Ishikawa (cell line): Measurements from ENCODE around the gene HEATR3.

Experiments
- CEBPB ChIP-seq: IDR thresholded peaks from 2 replicates; pipeline ENCODE4 v1.6.1; 2012
- EP300 ChIP-seq: IDR thresholded peaks from 2 replicates; pipeline ENCODE4 v1.6.1; 2012; ENCODE audit warnings: borderline replicate concordance
- MAX ChIP-seq: IDR thresholded peaks from 2 replicates; pipeline ENCODE4 v1.6.1; 2012
- NFIC ChIP-seq: IDR thresholded peaks from 2 replicates; pipeline ENCODE4 v1.6.1; 2012
- ZBTB7A ChIP-seq: IDR thresholded peaks from 2 replicates; pipeline ENCODE4 v1.6.1; 2012; ENCODE audit warnings: low read depth

- no peak for TF ChIP-seq ZBTB7A
- TF ChIP-seq MAX: no peak
- no peak for TF ChIP-seq NFIC
- TF ChIP-seq CEBPB: no peak
- no peak for TF ChIP-seq EP300
Observed at GRCh38 chr16:50096791-50097190, 31.0 kb downstream of the HEATR3 start.
